ENCODE data around the gene CCDC188.

The CCDC188 gene

GRCh38 chr22:20111689-20112622 is 38.9 kb downstream of the CCDC188 start:
- no peaks in the 10 kb centered on the region for H3K9me3 ChIP-seq (ENCODE audit: insufficient read depth, low read length)
- H3K27me3 ChIP-seq (ENCODE audit: low read depth, low read length): no peaks in the 10 kb centered on the region
- peaks cover 34% of the 10 kb centered on the region for H3K79me2 ChIP-seq (ENCODE audit: low read length)
- H3K4me1 ChIP-seq (ENCODE audit: low read length): peaks cover 8% of the 10 kb centered on the region
- H3K4me2 ChIP-seq (ENCODE audit: low read length): no peak overlapping the region
- peaks cover 76% of the 10 kb centered on the region for H3K36me3 ChIP-seq (replicated peaks; ENCODE audit: low read depth, low read length)
- H3K4me3 ChIP-seq (ENCODE audit: low read length): no peak overlapping the region
- TF ChIP-seq EZH2phosphoT487 (IDR thresholded peaks at IDR 0.05; ENCODE audit: low read depth) (no peak), CTCF (IDR thresholded peaks at IDR 0.05; ENCODE audit: low read depth, low read length) (no peak)
- H4K20me1 ChIP-seq (ENCODE audit: insufficient read depth, low read length): 0 out of 2 replicates have a peak, but pooled peaks cover 3% of the 10 kb centered on the region
- no peak overlapping the region for H2AFZ ChIP-seq (ENCODE audit: low read depth, low read length)
- H3K9ac ChIP-seq (ENCODE audit: low read length): no peak overlapping the region
- H3K27ac ChIP-seq (ENCODE audit: low read length): no peak overlapping the region

- H3K4me3 ChIP-seq (ENCODE audit: low read length): no peak overlapping the region
- no peak overlapping the region for H2AFZ ChIP-seq (ENCODE audit: low read depth, low read length)
- 0 out of 2 replicates have a peak, but pooled peaks cover 3% of the 10 kb centered on the region for H4K20me1 ChIP-seq (ENCODE audit: insufficient read depth, low read length)
- no peak overlapping the region for H3K4me2 ChIP-seq (ENCODE audit: low read length)
- peaks cover 8% of the 10 kb centered on the region for H3K4me1 ChIP-seq (ENCODE audit: low read length)
- peaks cover 80% of the 10 kb centered on the region for H3K36me3 ChIP-seq (replicated peaks; ENCODE audit: low read depth, low read length)
- TF ChIP-seq CTCF (IDR thresholded peaks at IDR 0.05; ENCODE audit: low read depth, low read length) (peak; percentile 46), EZH2phosphoT487 (IDR thresholded peaks at IDR 0.05; ENCODE audit: low read depth) (no peak)
- H3K9me3 ChIP-seq (ENCODE audit: insufficient read depth, low read length): no peaks in the 10 kb centered on the region
- no peak overlapping the region for H3K27ac ChIP-seq (ENCODE audit: low read length)
- H3K27me3 ChIP-seq (ENCODE audit: low read depth, low read length): no peaks in the 10 kb centered on the region
- H3K79me2 ChIP-seq (ENCODE audit: low read length): peaks cover 26% of the 10 kb centered on the region
- H3K9ac ChIP-seq (ENCODE audit: low read length): no peak overlapping the region
These were observed 39.7 kb downstream of the CCDC188 start for GRCh38 chr22:20111045-20111688.

GRCh38 chr22:20110359-20110985 is 40.4 kb downstream of the CCDC188 start:
- H2AFZ ChIP-seq (ENCODE audit: low read depth, low read length): no peak overlapping the region
- H3K27me3 ChIP-seq (ENCODE audit: low read depth, low read length): no peaks in the 10 kb centered on the region
- no peaks in the 10 kb centered on the region for H3K9me3 ChIP-seq (ENCODE audit: insufficient read depth, low read length)
- H3K36me3 ChIP-seq (replicated peaks; ENCODE audit: low read depth, low read length): peaks cover 78% of the 10 kb centered on the region
- no peak overlapping the region for H3K4me2 ChIP-seq (ENCODE audit: low read length)
- H3K27ac ChIP-seq (ENCODE audit: low read length): no peak overlapping the region
- peaks cover 19% of the 10 kb centered on the region for H3K79me2 ChIP-seq (ENCODE audit: low read length)
- no peak for TF ChIP-seq EZH2phosphoT487 (IDR thresholded peaks at IDR 0.05; ENCODE audit: low read depth)
- TF ChIP-seq CTCF (IDR thresholded peaks at IDR 0.05; ENCODE audit: low read depth, low read length): no peak
- H3K4me3 ChIP-seq (ENCODE audit: low read length): no peak overlapping the region
- H3K9ac ChIP-seq (ENCODE audit: low read length): no peak overlapping the region
- peaks cover 7% of the 10 kb centered on the region; the same call in 1 of the 2 replicates for H4K20me1 ChIP-seq (ENCODE audit: insufficient read depth, low read length)
- peaks cover 3% of the 10 kb centered on the region; the same call in 1 of the 2 replicates for H3K4me1 ChIP-seq (ENCODE audit: low read length)
